Peyer's patch (tissue), 4 donors: ENCODE data around the gene SLC44A5.

Source experiments
- POLR2A ChIP-seq, 2 donors: fragments of 450-650 bp; IDR thresholded peaks; one replicate each; pipeline ENCODE4 v1.5.1; 2017; ENCODE audit warnings: antibody characterized with exemption in 2 of 2, mild to moderate bottlenecking in 2 of 2, moderate library complexity in 2 of 2
- TF ChIP-seq, protein P1 (sequence below), 6 experiments: fragments of 450-650 bp in 4 of 6; fragments of 200-600 bp in 2 of 6; sonication (generic) in 1 of 6; IDR thresholded peaks; one replicate each; pipeline ENCODE4 v1.5.1; 2017 to 2019; ENCODE audit warnings: antibody characterized with exemption in 6 of 6, mild to moderate bottlenecking in 3 of 6, moderate library complexity in 1 of 6

GRCh38 chr1:75600781-75601180 is 10.1 kb downstream of the SLC44A5 start:
- TF ChIP-seq, protein P1, sequence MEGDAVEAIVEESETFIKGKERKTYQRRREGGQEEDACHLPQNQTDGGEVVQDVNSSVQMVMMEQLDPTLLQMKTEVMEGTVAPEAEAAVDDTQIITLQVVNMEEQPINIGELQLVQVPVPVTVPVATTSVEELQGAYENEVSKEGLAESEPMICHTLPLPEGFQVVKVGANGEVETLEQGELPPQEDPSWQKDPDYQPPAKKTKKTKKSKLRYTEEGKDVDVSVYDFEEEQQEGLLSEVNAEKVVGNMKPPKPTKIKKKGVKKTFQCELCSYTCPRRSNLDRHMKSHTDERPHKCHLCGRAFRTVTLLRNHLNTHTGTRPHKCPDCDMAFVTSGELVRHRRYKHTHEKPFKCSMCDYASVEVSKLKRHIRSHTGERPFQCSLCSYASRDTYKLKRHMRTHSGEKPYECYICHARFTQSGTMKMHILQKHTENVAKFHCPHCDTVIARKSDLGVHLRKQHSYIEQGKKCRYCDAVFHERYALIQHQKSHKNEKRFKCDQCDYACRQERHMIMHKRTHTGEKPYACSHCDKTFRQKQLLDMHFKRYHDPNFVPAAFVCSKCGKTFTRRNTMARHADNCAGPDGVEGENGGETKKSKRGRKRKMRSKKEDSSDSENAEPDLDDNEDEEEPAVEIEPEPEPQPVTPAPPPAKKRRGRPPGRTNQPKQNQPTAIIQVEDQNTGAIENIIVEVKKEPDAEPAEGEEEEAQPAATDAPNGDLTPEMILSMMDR (IDR thresholded peaks at IDR 0.05) = no peak
- TF ChIP-seq POLR2A (IDR thresholded peaks at IDR 0.05) = no peak
